H1 (cell line): ENCODE results near the gene MUC5AC. TPM values are rescaled to one million over a fixed set of nuclear protein-coding genes. Genes with fewer than 3 reads are reported as not detected.

Source experiments
- KDM5A ChIP-seq: fragments of 200-600 bp; IDR thresholded peaks from 2 replicates; pipeline ENCODE4 v1.7.1; 2012; ENCODE audit warnings: mild to moderate bottlenecking, low read length, inconsistent platforms, mixed read lengths
- polyA plus RNA-seq, 7 experiments: library from polyadenylated mRNA; depleted of rRNA in 3 of 7; stranded (reverse) in 5 of 7; unstranded in 2 of 7; fragments of >200 nt in 5 of 7; fragments of 200-250 nt in 2 of 7; gene quantifications; 1 replicate in 5 of 7; 2 replicates in 1 of 7; 4 replicates in 1 of 7; pipeline versions ENCODE4 v1.2.1 to v1.2.3, GENCODE V29; 2011 to 2013; ENCODE audit warnings: missing spikeins in 2 of 7, mixed read lengths in 2 of 7
- total RNA-seq: library from RNA; stranded (reverse); fragmentation: NEBNext Ultra II Directional; extraction: Animal tissue kit (Norgen Biotek cat#: 25700); gene quantifications from 2 replicates; pipeline ENCODE4 v1.2.1, GENCODE V29; 2021
- TF ChIP-seq, protein P1 (sequence below): IDR thresholded peaks from 2 replicates; pipeline ENCODE4 v1.6.1; 2012; ENCODE audit warnings: inconsistent platforms

Gene MUC5AC
- total and polyA plus RNA-seq, 2 of the 8 experiments (the other 6 are each of a cell fraction or from before 2014, with no cell fraction given) = not detected

- TF ChIP-seq, protein P1, sequence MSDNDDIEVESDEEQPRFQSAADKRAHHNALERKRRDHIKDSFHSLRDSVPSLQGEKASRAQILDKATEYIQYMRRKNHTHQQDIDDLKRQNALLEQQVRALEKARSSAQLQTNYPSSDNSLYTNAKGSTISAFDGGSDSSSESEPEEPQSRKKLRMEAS = no peak
- TF ChIP-seq KDM5A = no peak
These were observed 62.4 kb downstream of the MUC5AC start (continued) for GRCh38 chr11:1219834-1220815.
